Right ventricle myocardium inferior (tissue), 1 donor: ENCODE results near the gene MAGI2. TPM values are rescaled to one million over a fixed set of nuclear protein-coding genes. Genes with fewer than 3 reads are reported as not detected.

Source experiments
- ATAC-seq: fragments of 200-7000 bp; cut with Tn5 transposase; one replicate; pipeline ENCODE4 v1.9.1; 2020; ENCODE audit warnings: mild to moderate bottlenecking, moderate library complexity
- DNase-seq: peaks from one replicate; pipeline ENCODE4 v3.0.0; 2021; ENCODE audit errors: missing footprints
- intact Hi-C: fragments of 100-400 bp; cut with DNase I; formaldehyde crosslinking; loops from one replicate; pipeline ENCODE4 v1.11.0; 2022
- total RNA-seq: library from RNA; stranded (reverse); fragmentation: NEBNext Ultra II Directional; extraction: Animal tissue kit (Norgen Biotek cat#: 25700); gene quantifications from one replicate; pipeline ENCODE4 v1.2.1, GENCODE V29; 2021
- donor health status: DM: no; HTN: yes; CAD: no; lungs with severe emphysema.

Gene MAGI2
- total RNA-seq, 1 donor from 2014 or later: 3.1 TPM

DNA sequence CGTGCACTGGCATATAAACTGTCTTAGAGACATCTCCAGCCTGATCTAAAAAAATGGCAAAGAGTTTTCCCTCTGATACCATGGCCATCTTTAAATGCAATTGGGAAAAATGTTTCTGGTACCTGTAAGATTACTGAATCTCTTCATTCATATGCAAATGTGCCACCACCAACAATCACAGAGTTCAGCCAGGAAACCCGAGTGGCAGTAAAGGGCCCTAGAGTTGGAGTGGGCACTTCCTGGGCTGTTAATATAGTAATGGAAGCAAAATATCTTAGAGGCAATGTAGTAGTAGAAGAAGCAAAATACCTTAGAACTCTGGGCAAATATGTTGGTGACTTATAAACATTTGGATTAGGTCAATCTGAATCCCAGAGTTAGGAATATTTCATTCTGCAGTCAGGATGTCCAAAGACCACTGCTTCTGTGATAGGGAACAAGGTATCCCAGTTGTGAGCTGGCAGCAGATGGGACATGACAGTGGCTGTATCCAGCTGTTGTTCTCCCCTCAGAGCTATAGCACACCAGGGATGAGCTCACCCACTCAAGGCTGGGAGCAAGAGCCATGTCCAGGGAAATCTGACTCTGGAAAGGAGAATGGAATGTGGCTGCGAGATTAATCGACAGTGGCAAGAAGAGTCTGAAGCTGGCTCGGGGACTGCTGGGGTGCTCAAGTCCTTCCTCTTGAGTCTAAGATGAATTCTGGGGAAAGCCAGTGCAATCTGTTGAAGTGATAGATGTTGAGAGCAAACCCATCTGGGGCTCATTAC lies 1322.8 kb downstream of the MAGI2 start:
- intact Hi-C loops: no loop called here
- no peak for ATAC-seq
- DNase-seq: no peak

DNA sequence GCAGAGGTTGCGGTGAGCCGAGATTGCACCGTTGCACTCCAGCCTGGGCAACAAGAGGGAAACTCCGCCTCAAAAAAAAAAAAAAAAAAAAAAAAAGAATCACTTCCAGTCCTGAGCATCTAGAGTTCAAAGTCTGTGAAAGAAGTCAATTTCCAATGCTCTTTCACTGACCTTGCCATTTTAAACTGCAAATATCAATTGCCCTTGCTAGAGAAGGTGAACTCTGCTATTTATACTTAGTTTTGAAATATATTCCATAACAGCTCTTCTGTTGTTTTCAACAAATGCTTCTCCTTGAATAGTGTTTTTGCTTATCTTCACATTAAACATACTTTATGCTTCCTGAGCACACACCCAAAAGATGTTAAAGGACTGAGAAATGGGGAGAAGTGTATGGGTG lies 1323.6 kb downstream of the MAGI2 start:
- ATAC-seq (no peak), DNase-seq (no peak)
- intact Hi-C loops: no loop called here

- intact Hi-C loops: no loop called here
- DNase-seq (no peak), ATAC-seq (no peak)
Observed at GRCh38 chr7:78127009-78127408, 1326.5 kb downstream of the MAGI2 start.

DNA sequence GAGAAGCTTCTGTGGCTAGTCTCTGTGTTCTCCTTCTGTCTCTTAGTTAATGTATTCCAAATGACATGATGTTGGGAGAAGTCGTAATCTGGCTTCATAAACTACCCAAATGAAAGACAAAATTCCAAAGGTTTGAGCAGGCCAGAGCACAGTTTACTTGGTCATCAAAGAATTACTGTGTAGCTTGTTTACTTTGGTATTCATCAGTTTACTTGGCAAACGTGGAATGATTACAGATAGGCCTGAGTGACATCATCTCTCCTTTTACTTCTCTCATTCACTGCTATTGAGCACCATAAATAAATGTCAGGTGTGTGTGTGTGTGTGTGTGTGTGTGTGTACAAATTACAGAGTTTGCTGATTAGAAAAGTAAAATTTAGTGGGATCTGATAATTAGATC lies 1327.6 kb downstream of the MAGI2 start:
- ATAC-seq (no peak), DNase-seq (no peak)
- intact Hi-C loops: no loop called here

DNA sequence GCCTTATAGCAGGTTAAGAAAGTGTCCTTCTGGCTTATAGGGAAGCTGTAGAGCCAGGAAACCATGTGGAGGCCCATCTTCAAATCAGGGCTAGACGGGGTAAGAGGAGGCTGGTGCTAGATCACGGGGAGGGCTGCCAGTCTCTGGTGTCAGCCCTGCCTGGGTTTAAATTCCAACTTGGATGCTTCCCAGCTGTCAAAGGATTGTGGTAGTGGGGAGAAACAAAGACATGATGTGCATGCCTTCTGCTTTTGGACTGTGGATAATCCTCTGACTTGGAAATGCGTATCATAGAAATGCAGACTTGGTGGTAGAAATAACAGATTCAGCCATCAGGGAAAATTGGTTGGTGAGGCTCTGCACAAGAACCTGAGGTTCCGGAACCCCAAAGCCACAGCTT lies 1329.3 kb downstream of the MAGI2 start:
- no peak for DNase-seq
- ATAC-seq: no peak
- intact Hi-C loops: no loop called here

DNA sequence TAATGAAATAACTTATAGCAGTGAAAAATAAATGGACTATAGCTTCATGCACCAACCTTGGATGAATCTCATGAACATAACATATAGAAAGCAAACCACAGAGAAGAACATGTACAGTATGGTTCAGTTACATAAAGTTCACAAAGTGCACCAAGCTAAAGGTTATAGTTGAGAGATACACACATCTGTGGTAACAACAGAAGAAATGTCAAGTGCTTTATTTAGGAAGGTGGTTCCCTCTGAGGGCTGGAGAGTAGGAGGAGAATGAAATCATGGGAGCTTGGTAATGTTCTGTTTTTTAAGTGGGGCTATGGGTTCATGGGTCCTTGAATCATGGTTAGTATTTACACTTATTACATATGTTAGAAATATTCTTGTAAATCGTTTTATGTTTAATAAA lies 1331.6 kb downstream of the MAGI2 start:
- no peak for DNase-seq
- ATAC-seq: no peak
- intact Hi-C loops: no loop called here

DNA sequence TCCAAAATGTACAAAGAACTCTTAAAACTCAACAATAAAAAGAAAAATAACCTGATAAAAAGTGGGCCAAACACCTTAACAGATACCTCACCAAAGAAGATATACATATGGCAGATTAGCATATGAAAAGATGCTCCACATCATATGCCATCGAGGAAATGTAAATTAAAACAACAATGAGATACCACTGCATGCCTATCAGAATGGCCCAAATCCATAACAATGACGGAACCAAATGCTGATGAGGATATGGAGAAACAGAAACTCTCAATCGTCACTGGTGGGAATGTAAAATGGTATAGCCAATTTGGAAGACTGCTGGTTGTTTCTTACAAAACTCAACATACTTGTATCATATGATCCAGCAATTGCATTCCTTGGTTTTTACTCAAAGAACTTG lies 1335.0 kb downstream of the MAGI2 start:
- DNase-seq: no peak
- intact Hi-C loops: no loop called here
- ATAC-seq: no peak

DNA sequence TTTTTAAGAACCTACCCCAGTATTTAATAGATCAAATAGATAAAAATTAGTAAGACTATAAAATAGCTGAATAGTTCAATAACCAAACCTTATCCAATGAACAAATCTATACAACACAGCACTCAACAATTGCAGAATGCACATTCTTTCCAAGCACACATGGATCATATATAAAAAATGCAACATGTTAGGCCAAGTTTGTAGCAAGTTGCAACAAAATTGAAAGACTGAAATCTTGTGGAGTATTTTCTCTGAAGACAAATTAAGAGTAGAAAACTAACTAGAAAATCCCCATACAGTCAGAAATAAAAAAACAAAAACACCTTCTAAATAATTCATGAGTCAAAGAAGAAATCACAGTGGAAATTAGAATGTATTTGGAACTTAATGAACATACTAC lies 1337.6 kb downstream of the MAGI2 start:
- DNase-seq: no peak
- ATAC-seq: no peak
- intact Hi-C loops: no loop called here

GRCh38 chr7:78114993-78115392 lies 1338.5 kb downstream of the MAGI2 start:
- no peak for ATAC-seq
- no peak for DNase-seq
- intact Hi-C loops: no loop called here

GRCh38 chr7:78112488-78112887 lies 1341.0 kb downstream of the MAGI2 start:
- no peak for DNase-seq
- intact Hi-C loops: no loop called here
- no peak for ATAC-seq

- ATAC-seq (no peak), DNase-seq (no peak)
- intact Hi-C loops: no loop called here
Observed at GRCh38 chr7:78111386-78111785, 1342.1 kb downstream of the MAGI2 start.

DNA sequence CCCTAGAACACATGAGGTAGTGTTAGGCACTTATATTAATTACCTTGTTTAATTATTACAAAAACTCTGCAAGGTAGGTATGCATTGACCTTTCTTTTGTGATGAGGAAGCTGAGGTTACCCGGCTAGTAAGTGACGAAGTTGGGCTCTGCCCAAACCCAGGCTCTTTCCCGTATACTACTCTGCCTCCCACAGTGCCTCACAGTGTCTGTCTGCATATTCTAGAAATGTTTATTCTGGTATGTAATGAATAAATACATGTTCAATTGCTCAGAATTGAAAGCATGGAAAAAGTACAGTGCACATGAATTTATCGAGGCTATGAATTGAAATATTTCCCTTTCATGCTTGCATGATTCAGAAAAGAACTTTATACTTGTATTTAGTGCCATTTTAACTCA lies 1350.0 kb downstream of the MAGI2 start:
- intact Hi-C loops: no loop called here
- ATAC-seq (no peak), DNase-seq (no peak)

DNA sequence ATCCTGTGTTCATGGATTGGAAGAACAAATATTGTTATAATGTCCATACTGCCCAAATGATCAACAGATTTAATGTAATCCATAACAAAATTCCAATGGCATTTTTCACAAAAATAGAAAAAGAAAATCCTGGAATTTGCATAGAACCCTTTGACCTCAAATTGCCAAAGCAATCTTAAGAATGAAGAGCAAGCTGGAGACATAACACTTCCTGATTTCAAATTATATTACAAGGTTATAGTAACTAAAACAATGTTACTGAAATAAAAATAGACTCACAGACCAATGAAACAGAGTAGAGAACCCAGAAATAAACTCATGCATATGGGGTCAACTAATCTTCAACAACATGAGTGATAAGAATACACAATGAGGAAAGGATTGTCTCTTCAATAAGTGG lies 1352.4 kb downstream of the MAGI2 start:
- DNase-seq (no peak), ATAC-seq (no peak)
- intact Hi-C loops: no loop called here

- intact Hi-C loops: no loop called here
- ATAC-seq: no peak
- no peak for DNase-seq
Observed at GRCh38 chr7:78099715-78100394, 1353.6 kb downstream of the MAGI2 start.

GRCh38 chr7:78095549-78095948 lies 1357.9 kb downstream of the MAGI2 start:
- DNase-seq: no peak
- intact Hi-C loops: no loop called here
- no peak for ATAC-seq

- intact Hi-C loops: no loop called here
- ATAC-seq (no peak), DNase-seq (no peak)
Observed at GRCh38 chr7:78092331-78092730, 1361.1 kb downstream of the MAGI2 start.

DNA sequence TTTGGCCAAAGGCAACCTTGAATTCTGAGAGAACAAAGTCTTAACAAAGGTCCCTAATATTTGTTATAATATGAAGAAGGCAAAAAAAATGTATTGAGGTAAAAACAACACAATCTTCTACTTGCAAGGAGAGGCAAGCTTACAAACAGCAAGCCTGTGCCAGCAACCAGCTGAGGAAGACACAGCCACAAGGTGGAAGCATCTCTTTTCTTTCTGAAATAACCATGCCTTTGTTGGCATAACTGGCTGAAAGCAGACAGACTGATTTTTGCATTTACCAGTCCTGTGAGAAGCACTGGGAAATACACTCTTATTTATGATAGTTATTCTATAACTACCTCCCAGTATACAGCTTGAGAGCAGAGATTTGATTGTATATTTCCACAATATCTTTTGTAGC lies 1362.9 kb downstream of the MAGI2 start:
- intact Hi-C loops: no loop called here
- DNase-seq (no peak), ATAC-seq (no peak)

GRCh38 chr7:78083476-78084120 lies 1369.9 kb downstream of the MAGI2 start:
- ATAC-seq (no peak), DNase-seq (no peak)
- intact Hi-C loops: no loop called here

GRCh38 chr7:78082556-78082955 lies 1370.9 kb downstream of the MAGI2 start:
- intact Hi-C loops: no loop called here
- ATAC-seq (no peak), DNase-seq (no peak)

DNA sequence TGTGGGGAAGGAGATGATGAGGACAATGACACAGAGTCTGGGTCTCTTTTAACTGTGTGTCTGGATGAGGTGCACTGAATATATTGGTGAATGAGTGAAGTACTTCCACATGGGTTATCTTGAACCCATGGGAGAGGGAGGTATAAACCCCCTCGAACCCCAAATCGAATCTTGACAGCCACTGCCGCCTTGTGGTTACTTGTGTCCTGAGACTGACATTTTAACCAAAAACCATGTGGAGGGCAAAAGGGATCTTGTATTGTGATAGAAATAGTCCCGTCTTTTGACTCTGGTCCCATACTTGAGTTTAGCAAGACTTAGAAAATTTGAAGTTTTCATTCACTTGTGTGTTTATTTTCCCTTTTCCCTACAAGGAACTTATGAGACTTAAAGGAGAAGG lies 1371.6 kb downstream of the MAGI2 start:
- ATAC-seq (no peak), DNase-seq (no peak)
- intact Hi-C loops: no loop called here
